Measurements from ENCODE around the gene KIRREL3.

Gene KIRREL3

GRCh38 chr11:126479178-126479930 is 521.2 kb downstream of the KIRREL3 start:
- no peak for DNase-seq

GRCh38 chr11:126478466-126478865 is 522.1 kb downstream of the KIRREL3 start:
- no peak for DNase-seq

DNA sequence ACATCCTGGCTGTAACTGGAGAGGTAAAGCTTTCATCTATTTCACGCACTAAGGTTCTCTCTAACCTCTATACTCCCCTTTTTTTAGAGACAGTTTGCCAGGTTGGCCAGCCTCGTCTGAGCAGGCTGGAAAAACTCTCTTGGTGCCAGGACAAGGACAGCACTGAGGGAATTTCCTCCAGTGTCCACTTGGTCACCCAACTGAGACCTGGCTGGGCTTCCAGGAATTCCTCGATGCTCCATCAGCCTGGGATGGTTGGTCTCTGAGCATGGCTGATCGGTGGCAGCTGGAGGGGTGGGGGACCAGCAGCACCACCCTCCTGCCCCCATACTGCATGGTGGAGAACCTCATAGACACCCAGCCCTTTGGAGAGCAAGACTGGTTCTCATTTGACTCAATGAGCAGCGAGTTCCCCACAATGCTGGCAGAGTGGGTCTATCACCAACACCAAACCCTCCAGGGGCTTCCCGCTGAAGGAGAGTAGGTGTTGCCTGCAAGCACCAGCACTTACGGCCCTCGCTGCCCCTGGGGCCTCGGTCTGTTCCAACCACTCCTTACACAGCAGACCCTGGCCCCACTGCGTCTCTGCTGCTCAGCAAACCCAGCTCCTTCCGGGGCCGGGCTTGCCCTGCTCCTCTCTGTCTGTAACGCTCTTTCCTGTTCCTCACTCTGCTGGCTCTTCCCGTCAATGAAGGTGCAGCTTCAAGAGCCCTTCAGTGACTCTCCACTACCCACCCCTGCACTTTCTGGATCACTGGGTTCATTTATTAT is 522.9 kb downstream of the KIRREL3 start:
- no peak for DNase-seq

- no peak for DNase-seq
Measured at GRCh38 chr11:126476977-126477376, 523.6 kb downstream of the KIRREL3 start.

- no peak for DNase-seq
Measured at GRCh38 chr11:126476266-126476924, 524.2 kb downstream of the KIRREL3 start.

GRCh38 chr11:126475014-126475991 is 525.3 kb downstream of the KIRREL3 start:
- no peak for DNase-seq

- DNase-seq = no peak
Measured at GRCh38 chr11:126474220-126474619, 526.4 kb downstream of the KIRREL3 start.

- no peak for DNase-seq
Measured at GRCh38 chr11:126473269-126473668, 527.3 kb downstream of the KIRREL3 start.

DNA sequence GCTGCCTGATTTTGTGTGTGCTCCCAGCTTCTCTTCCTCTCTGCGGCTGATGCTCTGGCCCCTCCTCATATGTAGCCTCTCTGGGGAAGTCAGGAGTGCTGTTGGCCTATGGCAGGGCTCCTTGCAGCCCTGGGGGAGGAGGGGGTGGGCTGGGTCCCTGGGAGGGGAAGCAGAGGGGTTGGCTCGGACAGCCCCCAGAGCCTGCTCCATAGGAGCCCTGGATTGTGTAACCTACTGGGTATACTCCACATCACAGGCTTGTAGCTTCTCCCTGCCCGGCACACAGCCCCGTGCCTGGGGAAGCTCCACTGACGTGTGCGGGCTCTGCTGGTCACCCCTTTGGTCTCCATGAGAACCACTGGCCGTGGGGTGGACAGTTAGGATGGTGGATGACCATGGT is 531.3 kb downstream of the KIRREL3 start:
- no peak for DNase-seq

- DNase-seq = no peak
Measured at GRCh38 chr11:126468102-126468521, 532.5 kb downstream of the KIRREL3 start.

- no peak for DNase-seq
Measured at GRCh38 chr11:126467471-126467870, 533.1 kb downstream of the KIRREL3 start.

DNA sequence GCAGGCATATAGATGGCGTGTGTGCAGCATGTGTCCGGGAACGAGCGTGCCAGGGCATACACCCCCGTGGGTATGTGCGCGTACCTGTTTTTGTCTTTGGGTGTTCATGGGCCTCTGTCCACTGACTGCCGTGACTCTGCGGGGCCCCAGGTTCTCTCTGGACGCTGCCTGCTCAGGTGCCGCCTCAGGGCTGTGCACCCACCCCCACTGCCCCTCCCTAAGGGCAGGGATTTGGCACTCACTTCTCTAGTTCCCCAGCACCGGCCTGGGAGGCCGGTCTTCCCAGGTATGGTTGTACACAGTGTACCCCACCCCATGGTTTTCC is 533.6 kb downstream of the KIRREL3 start:
- no peak for DNase-seq

DNA sequence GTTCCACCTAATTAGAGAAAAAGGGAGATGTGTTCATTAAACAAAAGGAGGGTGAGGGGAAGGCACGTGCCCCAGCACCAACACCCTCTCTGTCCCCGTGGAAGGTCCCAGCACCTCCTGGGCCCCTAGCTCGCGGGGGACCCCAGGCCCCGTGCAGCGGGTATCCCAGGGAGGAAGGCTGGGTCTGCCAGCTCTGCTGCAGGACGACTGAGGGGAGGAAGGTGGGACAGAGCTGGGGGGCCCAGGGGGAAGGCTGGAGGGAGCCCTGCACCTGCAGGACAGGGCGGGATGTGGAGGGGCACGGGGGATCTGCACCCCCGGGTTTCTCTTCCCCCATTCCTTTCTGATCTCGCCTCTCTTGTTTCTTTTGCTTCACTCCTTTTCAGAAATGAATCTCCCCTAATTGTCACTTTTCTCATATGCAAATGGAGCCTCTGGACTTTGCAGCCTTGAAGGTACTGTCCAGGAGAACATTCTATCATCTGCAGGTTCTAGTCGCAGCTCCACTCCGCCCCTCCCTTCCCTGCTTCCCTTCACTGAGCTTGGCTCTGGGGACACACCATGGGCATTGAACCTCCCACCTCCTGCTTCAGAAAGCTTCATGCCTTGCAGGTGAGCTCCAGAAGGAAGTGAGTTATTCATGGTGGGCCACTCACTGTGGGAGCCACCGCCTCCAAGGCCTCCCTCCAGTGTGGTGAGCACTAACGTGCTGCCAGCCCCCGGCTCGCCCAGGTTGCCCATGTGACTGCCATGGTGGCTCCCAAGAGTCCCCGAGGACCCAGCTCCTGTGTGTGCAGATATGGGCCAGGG is 534.1 kb downstream of the KIRREL3 start:
- no peak for DNase-seq

DNA sequence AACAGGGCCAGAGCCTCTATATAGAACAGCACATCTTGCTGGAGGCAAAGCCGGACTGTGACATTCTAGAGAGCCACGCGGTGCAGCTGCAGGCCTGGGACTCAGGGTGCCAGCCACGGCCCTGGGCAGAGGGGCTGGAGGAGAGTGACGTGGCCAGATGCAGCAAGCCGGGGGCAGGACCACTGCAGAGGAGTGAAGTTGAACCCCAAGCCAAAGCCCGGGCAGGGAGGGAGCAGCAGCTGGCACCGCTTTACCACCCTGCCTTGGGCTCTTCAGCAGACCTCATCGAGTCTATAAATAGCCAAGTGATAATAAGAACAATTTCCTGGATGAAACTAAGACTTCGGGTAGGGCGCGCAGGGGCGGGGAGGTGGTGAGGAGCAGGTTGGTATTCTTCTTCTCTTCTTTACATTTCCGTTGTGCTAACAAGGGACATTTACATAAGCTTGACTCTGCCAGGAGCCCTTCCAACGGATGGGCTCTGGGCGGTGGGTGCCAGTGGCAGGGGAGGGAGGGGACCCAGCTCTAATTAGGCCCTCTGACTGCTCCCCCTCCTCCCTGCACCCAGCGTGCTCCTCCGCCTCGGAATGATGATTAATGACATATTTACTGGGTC is 534.9 kb downstream of the KIRREL3 start:
- DNase-seq = peak; percentile 58

DNA sequence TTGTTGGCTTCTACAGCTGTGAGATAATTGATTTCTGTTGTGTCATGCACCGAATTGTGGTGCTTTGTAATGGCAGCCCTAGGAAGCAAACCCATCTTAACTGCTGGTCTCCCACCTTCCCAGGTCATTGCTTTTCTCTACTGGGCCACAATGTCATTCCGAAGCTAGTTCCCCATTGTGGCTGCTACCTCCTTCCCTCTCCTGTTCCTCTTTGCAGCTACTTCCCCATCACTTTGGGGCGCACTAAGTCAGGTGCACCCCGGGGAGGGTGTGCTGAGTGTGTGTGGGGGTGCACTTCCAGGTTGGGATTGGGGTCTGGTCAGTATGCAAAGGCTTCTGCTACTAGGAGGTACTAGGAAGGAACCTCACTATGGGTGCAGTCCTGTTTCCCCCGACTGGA is 535.8 kb downstream of the KIRREL3 start:
- no peak for DNase-seq

DNA sequence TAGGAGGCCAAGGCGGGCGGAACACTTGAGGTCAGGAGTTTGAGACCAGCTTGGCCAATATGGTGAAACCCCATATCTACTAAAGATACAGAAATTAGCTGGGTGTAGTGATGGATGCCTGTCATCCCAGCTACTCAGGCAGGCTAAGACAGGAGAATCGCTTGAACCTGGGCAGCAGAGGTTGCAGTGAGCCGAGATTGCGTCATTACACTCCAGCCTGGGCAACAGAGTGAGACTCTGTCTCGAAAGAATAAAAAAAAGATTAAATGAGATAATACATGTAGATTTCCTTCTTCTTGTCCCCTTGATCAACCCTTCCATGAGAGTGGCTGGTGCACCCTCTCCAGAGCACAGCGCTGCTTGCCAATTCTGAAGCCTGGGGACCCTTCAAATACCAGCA is 538.1 kb downstream of the KIRREL3 start:
- DNase-seq = no peak

DNA sequence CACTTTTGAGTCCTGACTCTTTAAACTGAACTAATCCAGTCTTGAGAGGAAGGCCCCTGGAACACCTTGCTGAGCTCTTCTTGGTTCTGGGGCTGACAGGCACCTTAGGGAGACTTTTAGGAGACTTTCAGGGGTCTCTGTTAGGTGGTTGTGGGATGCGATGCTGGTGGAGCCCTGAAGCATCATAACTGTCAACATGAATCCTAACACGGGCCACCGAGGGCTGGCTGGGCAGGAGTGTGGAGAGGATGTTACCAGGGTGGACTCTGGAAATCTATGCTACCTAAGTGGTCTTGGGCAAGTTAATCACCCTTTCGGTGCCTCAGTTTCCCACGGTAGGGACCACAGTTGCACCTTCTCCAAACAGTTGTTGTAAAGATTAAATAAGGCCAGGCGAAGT is 538.6 kb downstream of the KIRREL3 start:
- no peak for DNase-seq

GRCh38 chr11:126461096-126461440 is 539.5 kb downstream of the KIRREL3 start:
- DNase-seq = no peak

DNA sequence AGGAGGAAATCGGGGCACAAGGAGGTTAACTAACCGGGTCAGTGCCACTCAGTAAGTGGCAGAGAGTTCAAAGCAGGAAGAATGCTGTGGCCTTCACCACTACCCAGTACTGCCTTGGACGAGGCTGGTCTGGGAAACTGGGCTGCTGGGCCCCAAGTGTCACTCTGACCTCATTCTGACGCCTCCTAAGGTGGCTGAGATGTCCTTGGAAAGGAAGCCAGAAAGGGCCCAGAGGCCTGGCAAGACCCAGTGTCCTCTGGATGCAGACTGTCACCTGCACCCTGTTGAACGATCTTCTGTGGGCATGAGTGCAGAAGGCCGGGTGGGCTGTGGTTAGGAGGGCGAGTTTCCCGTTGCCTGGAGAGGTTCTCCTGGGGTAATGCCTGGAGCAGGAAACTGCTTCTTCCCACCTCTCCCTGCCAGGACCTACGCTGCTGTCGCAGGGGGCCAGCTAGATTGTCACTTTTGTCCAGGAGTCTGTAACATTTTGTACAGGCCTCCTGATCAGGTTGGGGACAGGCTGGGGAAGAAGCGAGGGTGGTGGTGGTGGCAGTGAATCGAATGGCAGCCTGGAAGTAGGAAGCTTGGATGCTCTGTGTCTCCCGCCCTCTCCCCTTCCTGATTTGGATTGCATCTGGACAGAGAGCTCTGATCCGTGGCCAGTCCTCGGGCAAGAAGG is 540.0 kb downstream of the KIRREL3 start:
- DNase-seq = no peak

DNA sequence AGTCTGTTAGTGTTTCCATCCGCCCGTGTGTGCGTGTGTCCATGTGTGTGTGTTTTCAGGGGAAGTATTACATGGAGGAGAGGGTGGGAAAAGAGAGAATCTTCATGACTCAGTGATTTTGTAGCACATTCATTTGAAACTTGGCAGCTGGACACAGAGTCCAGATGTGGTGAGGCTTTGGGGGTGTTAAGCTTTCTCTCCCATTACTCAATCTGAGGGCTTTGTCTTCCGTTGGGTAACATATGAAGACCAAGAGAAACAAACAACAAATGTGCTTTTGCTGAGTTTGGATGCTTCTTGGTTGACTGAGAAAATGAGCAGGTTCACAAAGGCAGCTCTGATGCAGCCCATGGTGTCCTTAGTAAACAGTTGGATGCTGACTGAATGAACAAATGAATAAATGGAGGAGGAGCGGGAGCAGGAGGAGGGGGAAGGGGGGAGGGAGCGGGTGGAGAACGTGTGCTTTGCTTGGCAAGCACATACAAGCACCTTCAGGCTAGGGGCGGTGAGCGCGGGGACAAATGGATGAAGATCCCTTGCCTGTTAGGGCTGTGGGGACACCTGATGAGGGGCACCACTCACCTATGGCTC is 540.8 kb downstream of the KIRREL3 start:
- peak; percentile 38 for DNase-seq

DNA sequence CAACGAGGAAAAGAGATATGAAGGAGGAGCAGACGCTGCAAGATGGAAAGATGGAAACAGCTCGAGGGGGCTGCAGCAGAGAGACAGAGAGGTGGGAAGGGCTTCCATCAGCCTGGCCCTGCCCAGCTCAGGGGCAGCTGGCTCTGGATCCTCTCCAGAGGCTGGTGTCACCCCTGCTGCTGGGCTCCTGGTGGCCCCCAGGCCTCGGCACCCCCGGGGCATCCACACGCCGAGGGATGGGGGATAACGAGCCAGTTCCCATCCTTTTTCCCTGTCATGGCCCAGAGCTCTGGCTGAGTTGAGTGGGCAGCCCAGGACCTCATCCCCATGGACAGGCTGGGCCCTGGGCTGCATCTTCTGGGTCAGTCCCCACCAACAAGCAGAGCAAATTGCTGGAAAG is 542.8 kb downstream of the KIRREL3 start:
- no peak for DNase-seq

All from NCI-H1694 treated with DMSO at 0.1 percent for 48 hours (cell line).